ENCODE data around the gene DMKN. TPM values are rescaled to one million over a fixed set of nuclear protein-coding genes. Genes with fewer than 3 reads are reported as not detected.

Gene DMKN
- total and polyA plus RNA-seq, 10 donors, result 2.5 to 17.9 (median 6.7) TPM

DNA sequence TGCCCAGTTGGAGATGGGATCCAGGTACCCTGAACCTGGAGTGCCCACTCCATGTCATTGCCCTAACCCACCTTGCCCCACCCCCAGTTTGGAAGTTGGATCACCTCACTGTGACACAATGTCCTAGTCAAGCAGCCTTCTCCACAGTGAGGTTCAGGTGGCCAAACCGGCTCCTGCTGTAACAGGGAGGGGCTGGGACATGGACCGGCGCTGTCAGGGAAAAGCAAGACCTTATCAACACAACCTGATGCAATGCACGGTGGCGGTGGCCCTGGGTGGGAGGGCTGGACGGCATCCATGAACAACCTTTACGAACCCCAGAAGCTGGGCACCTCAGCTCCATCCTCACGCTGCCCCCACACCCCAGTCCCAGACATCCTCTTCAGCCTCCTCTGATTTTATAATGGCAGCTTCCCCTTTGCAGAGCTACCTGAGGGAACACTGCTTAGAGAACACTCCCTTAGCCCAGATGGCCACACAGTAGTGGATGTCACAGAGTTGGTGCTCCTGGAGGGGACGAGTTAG is 21.6 kb downstream of the DMKN start:
- intact Hi-C loops (cut with DNase I; ENCODE audit: low total_unique reads), result loop anchor here (10.0 kb wide), 1 partner anchor 137 kb away; the partner anchor contains the start of gene FFAR3
- H3K36me3 ChIP-seq, result no peaks in the 10 kb centered on the region
- H3K4me3 ChIP-seq, result no peak overlapping the region
- WGBS, 5 donors, result 82 to 95% (median 89%) methylated on average over 6 to 9 of the region's 9 CpGs
- H3K27me3 ChIP-seq (replicated peaks in 1 of 7), result peaks cover 0 to 50% (median 0%) of the 10 kb centered on the region in 7 donors
- peaks cover 0 to 11% (median 7%) of the 10 kb centered on the region in 6 donors for H3K4me1 ChIP-seq
- H3K27ac ChIP-seq, result no peak overlapping the region
- no peak for TF ChIP-seq POLR2A (IDR thresholded peaks at IDR 0.05)
- TF ChIP-seq, protein P1, sequence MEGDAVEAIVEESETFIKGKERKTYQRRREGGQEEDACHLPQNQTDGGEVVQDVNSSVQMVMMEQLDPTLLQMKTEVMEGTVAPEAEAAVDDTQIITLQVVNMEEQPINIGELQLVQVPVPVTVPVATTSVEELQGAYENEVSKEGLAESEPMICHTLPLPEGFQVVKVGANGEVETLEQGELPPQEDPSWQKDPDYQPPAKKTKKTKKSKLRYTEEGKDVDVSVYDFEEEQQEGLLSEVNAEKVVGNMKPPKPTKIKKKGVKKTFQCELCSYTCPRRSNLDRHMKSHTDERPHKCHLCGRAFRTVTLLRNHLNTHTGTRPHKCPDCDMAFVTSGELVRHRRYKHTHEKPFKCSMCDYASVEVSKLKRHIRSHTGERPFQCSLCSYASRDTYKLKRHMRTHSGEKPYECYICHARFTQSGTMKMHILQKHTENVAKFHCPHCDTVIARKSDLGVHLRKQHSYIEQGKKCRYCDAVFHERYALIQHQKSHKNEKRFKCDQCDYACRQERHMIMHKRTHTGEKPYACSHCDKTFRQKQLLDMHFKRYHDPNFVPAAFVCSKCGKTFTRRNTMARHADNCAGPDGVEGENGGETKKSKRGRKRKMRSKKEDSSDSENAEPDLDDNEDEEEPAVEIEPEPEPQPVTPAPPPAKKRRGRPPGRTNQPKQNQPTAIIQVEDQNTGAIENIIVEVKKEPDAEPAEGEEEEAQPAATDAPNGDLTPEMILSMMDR (IDR thresholded peaks at IDR 0.05 in 8 of 11, conservative IDR thresholded peaks at IDR 0.05 in 3 of 11), result no peak
- no peak for TF ChIP-seq POLR2AphosphoS5 (IDR thresholded peaks at IDR 0.05)
- no peaks in the 10 kb centered on the region for H3K9me3 ChIP-seq
- DNase-seq, result no peak

DNA sequence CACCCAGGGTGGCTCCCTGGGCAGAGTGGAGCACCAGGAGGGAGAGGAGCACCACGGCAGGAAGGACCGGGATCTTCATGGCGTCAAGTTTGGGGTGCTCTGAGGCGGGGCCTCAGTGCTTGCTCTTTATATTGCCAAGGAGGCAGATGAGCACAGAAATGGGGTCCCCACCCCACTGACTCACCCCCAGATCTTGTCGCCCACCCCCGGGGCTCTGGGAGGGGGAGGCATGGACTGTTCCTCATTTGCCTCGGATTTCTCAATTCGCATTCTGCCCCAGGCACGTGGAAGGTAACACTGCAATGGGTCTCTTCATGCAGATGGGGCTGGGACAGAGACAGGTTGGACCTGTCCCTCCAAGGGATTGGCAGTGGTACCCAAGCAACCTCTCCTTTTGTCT is 23.1 kb downstream of the DMKN start, which contains the start of gene KRTDAP:
TSS of gene KRTDAP (minus strand) at position 101 of the 400 bp plus-strand sequence. CDS start at position 79, 22 bp downstream.
- Histone ChIP-seq H3K9me3 (no peaks in the 10 kb centered on the region), H3K27ac (no peak within 1 kb of the TSS), H3K36me3 (no peaks in the 10 kb centered on the region), H3K4me3 (no peak within 1 kb of the TSS), H3K27me3 (replicated peaks in 1 of 7) (peaks cover 0 to 50% (median 0%) of the 10 kb centered on the region in 7 donors), H3K4me1 (peaks cover 0 to 6% (median 4%) of the 10 kb centered on the region in 6 donors)
- 66 to 79% (median 78%) methylated on average over 9 of the region's 9 CpGs for WGBS, 5 donors
- intact Hi-C loops (cut with DNase I; ENCODE audit: low total_unique reads), result loop anchor here (10.0 kb wide), 1 partner anchor 136 kb away; the partner anchor contains the start of gene FFAR3
- TF ChIP-seq, protein P1 (IDR thresholded peaks at IDR 0.05 in 8 of 11, conservative IDR thresholded peaks at IDR 0.05 in 3 of 11), result no peak
- TF ChIP-seq POLR2AphosphoS5 (IDR thresholded peaks at IDR 0.05), result no peak
- no peak for TF ChIP-seq POLR2A (IDR thresholded peaks at IDR 0.05)
- no peak for DNase-seq

DNA sequence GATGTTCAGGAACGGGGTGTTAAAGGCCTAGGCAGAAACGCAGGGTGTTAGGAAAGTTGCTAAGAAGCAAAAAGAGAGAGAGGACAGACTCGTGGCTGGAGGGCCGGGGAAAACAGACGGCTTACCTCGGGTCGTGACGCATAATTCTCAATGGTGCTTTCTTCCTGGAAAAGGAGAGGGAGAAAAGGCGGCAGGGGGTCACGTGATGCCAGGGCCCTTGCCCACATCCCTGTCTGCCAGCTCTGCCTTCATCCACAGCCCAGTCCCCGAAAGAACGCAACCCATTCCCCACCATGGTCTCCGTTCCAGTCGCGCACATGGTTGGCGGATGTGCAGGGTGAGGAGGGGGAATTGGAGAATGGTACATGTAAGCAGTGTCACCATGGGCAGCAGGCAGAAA is 24.8 kb downstream of the DMKN start:
- DNase-seq, result no peak
- Histone ChIP-seq H3K36me3 (no peaks in the 10 kb centered on the region), H3K9me3 (no peaks in the 10 kb centered on the region), H3K27me3 (replicated peaks in 1 of 7) (peaks cover 0 to 34% (median 0%) of the 10 kb centered on the region in 7 donors), H3K27ac (no peak overlapping the region), H3K4me3 (no peak overlapping the region), H3K4me1 (peaks cover 0 to 13% (median 0%) of the 10 kb centered on the region in 6 donors)
- intact Hi-C loops (cut with DNase I; ENCODE audit: low total_unique reads), result no loop called here
- no peak for TF ChIP-seq POLR2AphosphoS5 (IDR thresholded peaks at IDR 0.05)
- TF ChIP-seq, protein P1 (IDR thresholded peaks at IDR 0.05 in 8 of 11, conservative IDR thresholded peaks at IDR 0.05 in 3 of 11), result no peak
- TF ChIP-seq POLR2A (IDR thresholded peaks at IDR 0.05), result no peak
- WGBS, 5 donors, result 84 to 92% (median 85%) methylated on average over 16 of the region's 16 CpGs

DNA sequence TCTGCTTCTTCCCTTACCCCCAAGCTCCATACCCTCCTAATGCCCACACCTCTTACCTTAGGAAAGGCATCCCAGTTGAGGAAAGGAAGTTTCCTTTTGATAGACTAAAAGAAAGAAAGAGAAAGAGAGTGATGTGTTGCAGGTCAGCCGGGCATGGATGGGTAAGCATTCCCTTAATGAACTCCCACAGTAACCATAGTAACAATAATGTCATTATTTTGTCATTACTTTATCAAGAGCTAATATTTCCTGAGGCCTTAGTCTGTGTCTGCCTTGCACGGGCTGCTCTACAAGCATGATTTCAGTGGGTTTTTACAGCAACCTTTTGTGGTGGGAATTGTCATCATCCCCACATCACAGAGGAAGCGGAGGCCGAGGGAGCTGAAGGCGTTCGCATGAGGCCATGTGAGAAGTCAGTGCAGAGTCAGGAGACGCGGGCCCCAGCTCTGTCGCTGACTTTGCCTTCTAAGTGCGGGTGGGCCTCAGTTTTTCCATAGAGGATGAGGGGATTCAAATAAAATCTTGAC is 25.7 kb downstream of the DMKN start:
- DNase-seq, result peak; percentile 35

More for the DNA sequence above, 25.7 kb downstream of the DMKN start:
- H3K9me3 ChIP-seq, result no peaks in the 10 kb centered on the region
- peaks cover 0 to 28% (median 0%) of the 10 kb centered on the region in 7 donors for H3K27me3 ChIP-seq (replicated peaks in 1 of 7)
- TF ChIP-seq POLR2AphosphoS5 (IDR thresholded peaks at IDR 0.05), result no peak
- TF ChIP-seq, protein P1 (IDR thresholded peaks at IDR 0.05 in 8 of 11, conservative IDR thresholded peaks at IDR 0.05 in 3 of 11), result no peak
- TF ChIP-seq POLR2A (IDR thresholded peaks at IDR 0.05), result no peak
- H3K4me1 ChIP-seq, result peaks cover 0 to 13% (median 0%) of the 10 kb centered on the region in 6 donors
- intact Hi-C loops (cut with DNase I; ENCODE audit: low total_unique reads), result no loop called here
- no peak overlapping the region for H3K27ac ChIP-seq
- 85 to 91% (median 86%) methylated on average over 10 of the region's 10 CpGs for WGBS, 5 donors
- no peak overlapping the region for H3K4me3 ChIP-seq
- no peaks in the 10 kb centered on the region for H3K36me3 ChIP-seq

All from spleen (tissue), 11 donors.